Smooth muscle cell (in vitro differentiated cells): ENCODE measurements around the gene ACKR2. TPM values are rescaled to one million over a fixed set of nuclear protein-coding genes. Genes with fewer than 3 reads are reported as not detected.

Experiments
- DNase-seq: peaks from one replicate; lab custom pipeline; 2025; ENCODE audit not compliant: unreplicated experiment; lab: John Stamatoyannopoulos, UW
- H2AFZ ChIP-seq: fragments of 200-600 bp; sonication (generic); 2 replicates; pipeline ENCODE4 v1.6.0; 2016; ENCODE audit warnings: antibody characterized with exemption, low read depth, mild to moderate bottlenecking
- H3F3A ChIP-seq: fragments of 200-600 bp; sonication (generic); 2 replicates; pipeline ENCODE4 v1.6.0; 2017; ENCODE audit warnings: antibody characterized with exemption, low read depth
- H3K27ac ChIP-seq: fragments of 200-600 bp; sonication (generic); 2 replicates; pipeline ENCODE4 v1.5.1; 2016; ENCODE audit warnings: low read depth, mild to moderate bottlenecking
- H3K27me3 ChIP-seq: fragments of 200-600 bp; sonication (generic); 2 replicates; pipeline ENCODE4 v1.6.1; 2016; ENCODE audit warnings: low read depth, mild to moderate bottlenecking
- H3K36me3 ChIP-seq: fragments of 200-600 bp; sonication (generic); 2 replicates; pipeline ENCODE4 v1.5.1; 2016; ENCODE audit warnings: low read depth
- H3K4me1 ChIP-seq: fragments of 200-600 bp; sonication (generic); 2 replicates; pipeline ENCODE4 v1.5.1; 2016; ENCODE audit warnings: low read depth
- H3K4me2 ChIP-seq: fragments of 200-600 bp; sonication (generic); 2 replicates; pipeline ENCODE4 v1.6.0; 2016; ENCODE audit warnings: mild to moderate bottlenecking
- H3K4me3 ChIP-seq: fragments of 200-600 bp; sonication (generic); 2 replicates; pipeline ENCODE4 v1.5.1; 2016; ENCODE audit warnings: mild to moderate bottlenecking
- H3K79me2 ChIP-seq: fragments of 200-600 bp; sonication (generic); 2 replicates; pipeline ENCODE4 v1.6.0; 2016; ENCODE audit warnings: low read depth, mild to moderate bottlenecking
- H3K9ac ChIP-seq: fragments of 200-600 bp; sonication (generic); 2 replicates; pipeline ENCODE4 v1.6.0; 2016; ENCODE audit warnings: low read depth
- H3K9me3 ChIP-seq: fragments of 200-600 bp; sonication (generic); replicated peaks from 2 replicates; pipeline ENCODE4 v1.5.1; 2016; ENCODE audit warnings: low read depth
- H4K20me1 ChIP-seq: fragments of 200-600 bp; sonication (generic); 2 replicates; pipeline ENCODE4 v1.6.0; 2016; ENCODE audit warnings: low read depth
- WGBS: methylation state at CpG from one replicate; pipeline ENCODE4 v1.1.7; 2016; ENCODE audit warnings: low lambda C conversion rate; 5-methylcytosine and 5-hydroxymethylcytosine counted together
- polyA plus RNA-seq: library from polyadenylated mRNA; unstranded; fragments of >200 nt; fragmentation: Nextera tagmentation; extraction: Ambion mirVana; gene quantifications from 2 replicates; pipeline ENCODE4 v1.2.1, GENCODE V29; 2016
- total RNA-seq: library from RNA; depleted of rRNA; stranded (reverse); fragments of >200 nt; gene quantifications from 2 replicates; pipeline ENCODE4 v1.2.3, GENCODE V29; 2014
- TF ChIP-seq, protein P1 (sequence below): fragments of 200-600 bp; sonication (generic); IDR thresholded peaks from 2 replicates; pipeline ENCODE4 v1.5.1; 2017; ENCODE audit warnings: borderline replicate concordance, mild to moderate bottlenecking, antibody characterized with exemption; ENCODE audit not compliant: insufficient read depth, poor library complexity, severe bottlenecking

The ACKR2 gene
- total and polyA plus RNA-seq, 2 experiments from 2014 or later, result 1.1 to 17.2 TPM

DNA sequence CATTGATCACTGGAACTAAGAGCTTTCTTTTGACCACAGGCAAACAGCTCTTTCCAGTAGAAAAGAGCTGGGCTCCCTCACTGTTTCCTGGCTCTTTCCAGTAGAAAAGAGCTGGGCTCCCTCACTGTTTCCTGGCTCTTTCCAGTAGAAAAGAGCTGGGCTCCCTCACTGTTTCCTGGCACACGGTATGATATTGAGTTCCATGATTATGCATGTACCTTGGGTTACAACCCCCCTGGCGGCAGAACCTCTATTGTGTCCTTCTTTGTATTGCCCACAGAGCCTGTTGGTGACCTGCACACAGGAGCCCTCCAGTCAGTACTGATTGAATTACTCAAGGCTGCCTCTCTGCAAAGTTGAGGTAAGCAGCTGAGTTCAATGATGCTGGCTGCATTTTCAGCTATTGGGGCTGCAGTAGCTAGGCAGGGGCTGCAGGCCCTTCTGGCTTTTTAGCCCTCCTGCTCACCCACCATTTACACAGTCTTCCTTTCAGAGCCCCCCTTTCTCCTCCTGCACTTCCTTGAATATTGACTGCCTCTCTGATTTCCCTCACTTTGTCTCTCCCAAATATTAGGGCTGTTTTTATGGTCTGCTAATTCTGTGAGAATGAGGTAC, 10.2 kb downstream of the ACKR2 start:
- DNase-seq, result no peak
- H4K20me1 ChIP-seq, result no peaks in the 10 kb centered on the region
- TF ChIP-seq, protein P1, sequence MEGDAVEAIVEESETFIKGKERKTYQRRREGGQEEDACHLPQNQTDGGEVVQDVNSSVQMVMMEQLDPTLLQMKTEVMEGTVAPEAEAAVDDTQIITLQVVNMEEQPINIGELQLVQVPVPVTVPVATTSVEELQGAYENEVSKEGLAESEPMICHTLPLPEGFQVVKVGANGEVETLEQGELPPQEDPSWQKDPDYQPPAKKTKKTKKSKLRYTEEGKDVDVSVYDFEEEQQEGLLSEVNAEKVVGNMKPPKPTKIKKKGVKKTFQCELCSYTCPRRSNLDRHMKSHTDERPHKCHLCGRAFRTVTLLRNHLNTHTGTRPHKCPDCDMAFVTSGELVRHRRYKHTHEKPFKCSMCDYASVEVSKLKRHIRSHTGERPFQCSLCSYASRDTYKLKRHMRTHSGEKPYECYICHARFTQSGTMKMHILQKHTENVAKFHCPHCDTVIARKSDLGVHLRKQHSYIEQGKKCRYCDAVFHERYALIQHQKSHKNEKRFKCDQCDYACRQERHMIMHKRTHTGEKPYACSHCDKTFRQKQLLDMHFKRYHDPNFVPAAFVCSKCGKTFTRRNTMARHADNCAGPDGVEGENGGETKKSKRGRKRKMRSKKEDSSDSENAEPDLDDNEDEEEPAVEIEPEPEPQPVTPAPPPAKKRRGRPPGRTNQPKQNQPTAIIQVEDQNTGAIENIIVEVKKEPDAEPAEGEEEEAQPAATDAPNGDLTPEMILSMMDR, result no peak
- WGBS, result 57% methylated on average over 2 of the region's 2 CpGs
- peaks cover 9% of the 10 kb centered on the region for H3K4me1 ChIP-seq
- H3K9me3 ChIP-seq, result no peaks in the 10 kb centered on the region
- H3K79me2 ChIP-seq, result no peaks in the 10 kb centered on the region
- H2AFZ ChIP-seq, result no peak overlapping the region
- no peaks in the 10 kb centered on the region for H3F3A ChIP-seq
- no peak overlapping the region for H3K27ac ChIP-seq
- no peak overlapping the region for H3K4me2 ChIP-seq
- H3K36me3 ChIP-seq, result no peaks in the 10 kb centered on the region
- no peaks in the 10 kb centered on the region for H3K27me3 ChIP-seq
- H3K9ac ChIP-seq, result no peak overlapping the region
- no peak overlapping the region for H3K4me3 ChIP-seq

DNA sequence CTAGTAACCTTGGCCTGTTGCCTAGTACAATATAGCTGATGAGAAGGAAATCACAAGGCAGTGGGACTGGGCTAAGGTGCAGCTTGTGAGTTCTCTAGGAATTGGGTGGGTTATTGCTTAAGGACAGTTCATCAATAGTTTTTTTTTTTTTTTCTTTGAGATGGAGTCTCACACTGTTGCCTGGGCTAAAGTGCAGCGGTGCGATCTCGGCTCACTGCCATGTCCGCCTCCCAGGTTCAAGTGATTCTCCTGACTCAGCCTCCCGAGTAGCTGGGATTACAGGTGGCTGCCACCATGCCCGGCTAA, 11.5 kb downstream of the ACKR2 start:
- Histone ChIP-seq H3K9ac (no peak overlapping the region), H3F3A (no peaks in the 10 kb centered on the region), H3K4me3 (no peak overlapping the region), H3K79me2 (no peaks in the 10 kb centered on the region), H3K27me3 (no peaks in the 10 kb centered on the region), H3K4me2 (no peak overlapping the region), H3K4me1 (peaks cover 9% of the 10 kb centered on the region), H3K9me3 (no peaks in the 10 kb centered on the region), H2AFZ (no peak overlapping the region), H3K27ac (peak overlapping the region; percentile 33), H4K20me1 (no peaks in the 10 kb centered on the region), H3K36me3 (no peaks in the 10 kb centered on the region)
- DNase-seq, result no peak
- 97% methylated on average over 6 of the region's 6 CpGs for WGBS
- TF ChIP-seq, protein P1, result no peak

- Histone ChIP-seq H3K4me1 (peaks cover 29% of the 10 kb centered on the region), H3K27ac (peak overlapping the region; percentile 83), H4K20me1 (no peaks in the 10 kb centered on the region), H3K4me2 (peak overlapping the region; percentile 54), H3K79me2 (no peaks in the 10 kb centered on the region), H3K9ac (peak overlapping the region; percentile 62), H3K9me3 (no peaks in the 10 kb centered on the region), H3F3A (peaks cover 5% of the 10 kb centered on the region), H2AFZ (no peak overlapping the region), H3K27me3 (no peaks in the 10 kb centered on the region), H3K36me3 (no peaks in the 10 kb centered on the region), H3K4me3 (no peak overlapping the region)
- WGBS, result 79% methylated on average over 3 of the region's 3 CpGs
- TF ChIP-seq, protein P1, result no peak
- no peak for DNase-seq
Observed at GRCh38 chr3:42822828-42823227, 13.6 kb downstream of the ACKR2 start.

DNA sequence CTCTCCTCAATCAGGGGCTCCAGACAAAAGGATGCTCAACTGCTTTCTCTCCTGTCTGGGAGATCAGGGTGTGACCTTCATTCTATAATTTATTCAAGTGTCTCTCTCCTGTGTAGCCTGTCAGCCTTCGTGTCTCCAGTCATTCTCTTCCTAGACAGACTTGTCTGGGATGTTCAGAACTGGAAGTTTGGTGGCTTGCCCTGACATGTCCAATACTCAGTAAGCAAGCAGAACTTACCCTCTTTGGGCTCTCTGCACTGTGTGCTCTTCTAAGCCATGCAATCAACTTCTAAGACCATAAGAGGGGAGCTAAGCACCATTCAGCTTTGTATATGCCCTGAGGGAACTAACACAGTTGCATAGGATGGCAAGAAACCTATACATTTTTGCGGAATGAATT, 14.1 kb downstream of the ACKR2 start:
- Histone ChIP-seq H3K9me3 (no peaks in the 10 kb centered on the region), H3K9ac (peak overlapping the region; percentile 62), H2AFZ (peak overlapping the region; percentile 23), H3K27me3 (no peaks in the 10 kb centered on the region), H3K36me3 (no peaks in the 10 kb centered on the region), H4K20me1 (no peaks in the 10 kb centered on the region), H3K4me3 (no peak overlapping the region), H3K4me1 (peaks cover 29% of the 10 kb centered on the region), H3K79me2 (no peaks in the 10 kb centered on the region), H3K27ac (peak overlapping the region; percentile 83), H3F3A (peaks cover 5% of the 10 kb centered on the region), H3K4me2 (peak overlapping the region; percentile 54)
- TF ChIP-seq, protein P1, result no peak
- no peak for DNase-seq
- WGBS, result 61% methylated on average over 2 of the region's 2 CpGs
